Measurements from ENCODE around the gene PPAT. TPM values are rescaled to one million over a fixed set of nuclear protein-coding genes. Genes with fewer than 3 reads are reported as not detected.
"Not testable (repeated sequence)": the region's sequence is repeated elsewhere in the genome, so short reads cannot be mapped to it uniquely, and the experiment has no call there.

Gene PPAT
- total RNA-seq, 1 donor: 8.3 TPM

- Histone ChIP-seq H3K27ac (ENCODE audit: low read depth, low read length) (no peak overlapping the region), H3K36me3 (ENCODE audit: insufficient read depth, low read length) (peaks cover 46% of the 10 kb centered on the region), H3K4me2 (ENCODE audit: insufficient read depth, low read length) (peak overlapping the region; percentile 78), H3K79me2 (ENCODE audit: insufficient read depth, low read length) (peaks cover 58% of the 10 kb centered on the region), H4K20me1 (ENCODE audit: insufficient read depth, low read length) (peaks cover 13% of the 10 kb centered on the region), H3K27me3 (ENCODE audit: insufficient read depth, low read length) (no peaks in the 10 kb centered on the region), H3K4me1 (ENCODE audit: insufficient read depth, low read length) (peaks cover 22% of the 10 kb centered on the region), H2AFZ (ENCODE audit: low read length) (no peak overlapping the region), H3K9me3 (ENCODE audit: low read depth, low read length) (no peaks in the 10 kb centered on the region), H3K4me3 (ENCODE audit: insufficient read depth, low read length) (no peak overlapping the region)
- no peak for DNase-seq (ENCODE audit: insufficient read length, low spot score, missing footprints)
- TF ChIP-seq CTCF (IDR thresholded peaks at IDR 0.05; ENCODE audit: extremely low read depth, low read depth, low read length): no peak
These were observed 34.2 kb upstream of the PPAT start for GRCh38 chr4:56469489-56470210.

- TF ChIP-seq CTCF (IDR thresholded peaks at IDR 0.05; ENCODE audit: extremely low read depth, low read depth, low read length): no peak
- Histone ChIP-seq H3K27me3 (ENCODE audit: insufficient read depth, low read length) (no peaks in the 10 kb centered on the region), H3K4me3 (ENCODE audit: insufficient read depth, low read length) (peak overlapping the region; percentile 86), H4K20me1 (ENCODE audit: insufficient read depth, low read length) (peaks cover 13% of the 10 kb centered on the region), H3K36me3 (ENCODE audit: insufficient read depth, low read length) (peaks cover 40% of the 10 kb centered on the region), H3K4me1 (ENCODE audit: insufficient read depth, low read length) (peaks cover 22% of the 10 kb centered on the region), H3K27ac (ENCODE audit: low read depth, low read length) (peak overlapping the region; percentile 99), H3K9me3 (ENCODE audit: low read depth, low read length) (no peaks in the 10 kb centered on the region), H3K4me2 (ENCODE audit: insufficient read depth, low read length) (peak overlapping the region; percentile 78), H3K79me2 (ENCODE audit: insufficient read depth, low read length) (peaks cover 69% of the 10 kb centered on the region), H2AFZ (ENCODE audit: low read length) (peak overlapping the region; percentile 53)
- DNase-seq (ENCODE audit: insufficient read length, low spot score, missing footprints): no peak
These were observed 32.6 kb upstream of the PPAT start for GRCh38 chr4:56468097-56468422.

GRCh38 chr4:56467284-56468096 lies 32.1 kb upstream of the PPAT start, which contains the start of gene SRP72:
Gene SRP72, plus strand, starts transcription at chr4:56467617. Its CDS starts 19 bp downstream, at chr4:56467636.
- Histone ChIP-seq H3K27me3 (ENCODE audit: insufficient read depth, low read length) (no peaks in the 10 kb centered on the region), H3K79me2 (ENCODE audit: insufficient read depth, low read length) (peaks cover 72% of the 10 kb centered on the region), H3K9me3 (ENCODE audit: low read depth, low read length) (no peaks in the 10 kb centered on the region), H3K4me2 (ENCODE audit: insufficient read depth, low read length) (peak within 1 kb of the TSS; percentile 97), H3K36me3 (ENCODE audit: insufficient read depth, low read length) (peaks cover 38% of the 10 kb centered on the region), H3K27ac (ENCODE audit: low read depth, low read length) (peak within 1 kb of the TSS; percentile 99), H3K4me3 (ENCODE audit: insufficient read depth, low read length) (peak within 1 kb of the TSS; percentile 86), H4K20me1 (ENCODE audit: insufficient read depth, low read length) (peaks cover 13% of the 10 kb centered on the region), H3K4me1 (ENCODE audit: insufficient read depth, low read length) (peaks cover 22% of the 10 kb centered on the region), H2AFZ (ENCODE audit: low read length) (peak within 1 kb of the TSS; percentile 94)
- peak; percentile 94 for DNase-seq (ENCODE audit: insufficient read length, low spot score, missing footprints)
- TF ChIP-seq CTCF (IDR thresholded peaks at IDR 0.05; ENCODE audit: extremely low read depth, low read depth, low read length): no peak

GRCh38 chr4:56466910-56467283 lies 31.5 kb upstream of the PPAT start:
- no peak for DNase-seq (ENCODE audit: insufficient read length, low spot score, missing footprints)
- H4K20me1 ChIP-seq (ENCODE audit: insufficient read depth, low read length): peaks cover 13% of the 10 kb centered on the region
- H3K36me3 ChIP-seq (ENCODE audit: insufficient read depth, low read length): peaks cover 38% of the 10 kb centered on the region
- no peak for TF ChIP-seq CTCF (IDR thresholded peaks at IDR 0.05; ENCODE audit: extremely low read depth, low read depth, low read length)
- H3K27ac ChIP-seq (ENCODE audit: low read depth, low read length): peak overlapping the region; percentile 99
- peak overlapping the region; percentile 94 for H2AFZ ChIP-seq (ENCODE audit: low read length)
- H3K4me1 ChIP-seq (ENCODE audit: insufficient read depth, low read length): peaks cover 22% of the 10 kb centered on the region
- peak overlapping the region; percentile 97 for H3K4me2 ChIP-seq (ENCODE audit: insufficient read depth, low read length)
- H3K27me3 ChIP-seq (ENCODE audit: insufficient read depth, low read length): no peaks in the 10 kb centered on the region
- no peaks in the 10 kb centered on the region for H3K9me3 ChIP-seq (ENCODE audit: low read depth, low read length)
- peaks cover 77% of the 10 kb centered on the region for H3K79me2 ChIP-seq (ENCODE audit: insufficient read depth, low read length)
- H3K4me3 ChIP-seq (ENCODE audit: insufficient read depth, low read length): peak overlapping the region; percentile 86

GRCh38 chr4:56466296-56466761 lies 30.9 kb upstream of the PPAT start:
- H3K4me2 ChIP-seq (ENCODE audit: insufficient read depth, low read length): peak overlapping the region; percentile 97
- H3K79me2 ChIP-seq (ENCODE audit: insufficient read depth, low read length): peaks cover 80% of the 10 kb centered on the region
- H4K20me1 ChIP-seq (ENCODE audit: insufficient read depth, low read length): peaks cover 13% of the 10 kb centered on the region
- peaks cover 22% of the 10 kb centered on the region for H3K4me1 ChIP-seq (ENCODE audit: insufficient read depth, low read length)
- not testable (repeated sequence) for H3K27me3 ChIP-seq (ENCODE audit: insufficient read depth, low read length); H3K9me3 ChIP-seq (ENCODE audit: low read depth, low read length); H2AFZ ChIP-seq (ENCODE audit: low read length)
- peaks cover 37% of the 10 kb centered on the region for H3K36me3 ChIP-seq (ENCODE audit: insufficient read depth, low read length)
- peak overlapping the region; percentile 99 for H3K27ac ChIP-seq (ENCODE audit: low read depth, low read length)
- peak overlapping the region; percentile 86 for H3K4me3 ChIP-seq (ENCODE audit: insufficient read depth, low read length)
- DNase-seq (ENCODE audit: insufficient read length, low spot score, missing footprints): peak; percentile 74
